ENCODE results near the gene ZFP36.

The ZFP36 gene

GRCh38 chr19:39379865-39380396 is 26.7 kb upstream of the ZFP36 start:
- no peak for TF ChIP-seq CTCF (IDR thresholded peaks at IDR 0.05; ENCODE audit: control insufficient read depth, extremely low read depth, insufficient read depth)
- no peak overlapping the region for H3K4me3 ChIP-seq (ENCODE audit: low read depth, low read length)
- DNase-seq (ENCODE audit: low read depth), result no peak

GRCh38 chr19:39380521-39381502 is 25.8 kb upstream of the ZFP36 start:
- no peak for DNase-seq (ENCODE audit: low read depth)
- no peak for TF ChIP-seq CTCF (IDR thresholded peaks at IDR 0.05; ENCODE audit: control insufficient read depth, extremely low read depth, insufficient read depth)
- H3K4me3 ChIP-seq (ENCODE audit: low read depth, low read length), result no peak overlapping the region

GRCh38 chr19:39381910-39382611 is 24.6 kb upstream of the ZFP36 start:
- no peak for TF ChIP-seq CTCF (IDR thresholded peaks at IDR 0.05; ENCODE audit: control insufficient read depth, extremely low read depth, insufficient read depth)
- no peak for DNase-seq (ENCODE audit: low read depth)
- no peak overlapping the region for H3K4me3 ChIP-seq (ENCODE audit: low read depth, low read length)

- DNase-seq (ENCODE audit: low read depth), result no peak
- no peak overlapping the region for H3K4me3 ChIP-seq (ENCODE audit: low read depth, low read length)
- TF ChIP-seq CTCF (IDR thresholded peaks at IDR 0.05; ENCODE audit: control insufficient read depth, extremely low read depth, insufficient read depth), result no peak
These were observed 23.4 kb upstream of the ZFP36 start for GRCh38 chr19:39382991-39383828.

GRCh38 chr19:39384839-39385568 is 21.6 kb upstream of the ZFP36 start:
- DNase-seq (ENCODE audit: low read depth), result no peak
- H3K4me3 ChIP-seq (ENCODE audit: low read depth, low read length), result no peak overlapping the region

More at GRCh38 chr19:39384839-39385568, 21.6 kb upstream of the ZFP36 start:
- no peak for TF ChIP-seq CTCF (IDR thresholded peaks at IDR 0.05; ENCODE audit: control insufficient read depth, extremely low read depth, insufficient read depth)

Data from LNCaP clone FGC (cell line).